ENCODE data around the gene ELF4.

- TF ChIP-seq CTCF (IDR thresholded peaks at IDR 0.05; ENCODE audit: insufficient read depth, low read depth, low read length) = no peak
- TF ChIP-seq EZH2 (IDR thresholded peaks at IDR 0.05; ENCODE audit: insufficient read depth, low read length) = no peak
Measured at GRCh38 chrX:130136496-130136895, 26.2 kb upstream of the ELF4 start.
